Mesothelial cell of epicardium (in vitro differentiated cells): ENCODE measurements around the gene USH1C. TPM values are rescaled to one million over a fixed set of nuclear protein-coding genes. Genes with fewer than 3 reads are reported as not detected.

Experiments used
- DNase-seq, 2 experiments: peaks; one replicate each; pipeline ENCODE4 v3.0.0; 2021; ENCODE audit warnings: low spot score in 2 of 2; ENCODE audit not compliant: unreplicated experiment in 2 of 2
- H3K27ac Mint-ChIP-seq: 2 replicates; pipeline ENCODE4 v1.8.0; 2021; ENCODE audit warnings: mixed read lengths
- H3K27me3 Mint-ChIP-seq: 2 replicates; pipeline ENCODE4 v1.8.0; 2021; ENCODE audit warnings: low read depth, mixed read lengths
- H3K36me3 Mint-ChIP-seq: 2 replicates; pipeline ENCODE4 v1.8.0; 2021; ENCODE audit warnings: mixed read lengths
- H3K4me1 Mint-ChIP-seq: 2 replicates; pipeline ENCODE4 v1.8.0; 2021; ENCODE audit warnings: mixed read lengths
- H3K4me3 Mint-ChIP-seq: 2 replicates; pipeline ENCODE4 v1.8.0; 2021; ENCODE audit warnings: mild to moderate bottlenecking, moderate library complexity, mixed read lengths
- H3K9me3 Mint-ChIP-seq: 2 replicates; pipeline ENCODE4 v1.8.0; 2021; ENCODE audit warnings: mixed read lengths
- CTCF ChIP-seq: fragments of 200-600 bp; sonication (generic); IDR thresholded peaks from one replicate; pipeline ENCODE4 v1.5.0; 2021; ENCODE audit warnings: antibody characterized with exemption; ENCODE audit not compliant: unreplicated experiment
- total RNA-seq: library from RNA; stranded (reverse); gene quantifications from 3 replicates; pipeline ENCODE4 v1.2.1, GENCODE V29; 2021

Gene USH1C
- total RNA-seq, 1 donor from 2014 or later: 0.54 TPM

GRCh38 chr11:17579451-17579850 is 35.2 kb upstream of the USH1C start:
- H3K9me3 Mint-ChIP-seq: peaks cover 6% of the 10 kb centered on the region
- H3K4me1 Mint-ChIP-seq: no peaks in the 10 kb centered on the region
- peaks cover 40% of the 10 kb centered on the region for H3K27me3 Mint-ChIP-seq
- no peak for TF ChIP-seq CTCF
- no peaks in the 10 kb centered on the region for H3K36me3 Mint-ChIP-seq
- DNase-seq: peak in 1 of 2 experiments; percentile 14
- no peak overlapping the region for H3K27ac Mint-ChIP-seq
- H3K4me3 Mint-ChIP-seq: no peak overlapping the region

GRCh38 chr11:17578958-17579357 is 34.7 kb upstream of the USH1C start:
- DNase-seq: peak in 1 of 2 experiments; percentile 11
- Mint-ChIP-seq H3K9me3 (peaks cover 6% of the 10 kb centered on the region), H3K4me1 (no peaks in the 10 kb centered on the region), H3K27me3 (peaks cover 37% of the 10 kb centered on the region), H3K27ac (no peak overlapping the region), H3K36me3 (no peaks in the 10 kb centered on the region), H3K4me3 (no peak overlapping the region)
- TF ChIP-seq CTCF: no peak

- peak in 1 of 2 experiments; percentile 28 for DNase-seq
- Mint-ChIP-seq H3K9me3 (peaks cover 6% of the 10 kb centered on the region), H3K27ac (no peak overlapping the region), H3K36me3 (no peaks in the 10 kb centered on the region), H3K27me3 (peaks cover 39% of the 10 kb centered on the region), H3K4me3 (no peak overlapping the region), H3K4me1 (no peaks in the 10 kb centered on the region)
- TF ChIP-seq CTCF: no peak
These were observed 34.1 kb upstream of the USH1C start for GRCh38 chr11:17578296-17578695.

- peak in 1 of 2 experiments; percentile 13 for DNase-seq
- H3K4me3 Mint-ChIP-seq: no peak overlapping the region
- H3K4me1 Mint-ChIP-seq: no peaks in the 10 kb centered on the region
- H3K36me3 Mint-ChIP-seq: no peaks in the 10 kb centered on the region
- peaks cover 43% of the 10 kb centered on the region for H3K27me3 Mint-ChIP-seq
- no peaks in the 10 kb centered on the region for H3K9me3 Mint-ChIP-seq
- TF ChIP-seq CTCF: no peak
- H3K27ac Mint-ChIP-seq: no peak overlapping the region
These were observed 31.5 kb upstream of the USH1C start for GRCh38 chr11:17575431-17576425.

- Mint-ChIP-seq H3K9me3 (no peaks in the 10 kb centered on the region), H3K4me1 (no peaks in the 10 kb centered on the region), H3K27ac (no peak overlapping the region), H3K4me3 (no peak overlapping the region), H3K27me3 (peaks cover 46% of the 10 kb centered on the region), H3K36me3 (no peaks in the 10 kb centered on the region)
- TF ChIP-seq CTCF: no peak
- DNase-seq: peak in 1 of 2 experiments; percentile 26
These were observed 30.2 kb upstream of the USH1C start for GRCh38 chr11:17574141-17575091.
